ENCODE measurements around the gene MAX. TPM values are rescaled to one million over a fixed set of nuclear protein-coding genes. Genes with fewer than 3 reads are reported as not detected.
"Not testable (repeated sequence)": the region's sequence is repeated elsewhere in the genome, so short reads cannot be mapped to it uniquely, and the experiment has no call there.

The MAX gene
- total RNA-seq, 6 experiments from 2014 or later, result 79.0 to 95.6 (median 81.9) TPM

GRCh38 chr14:65032319-65032718 is 70.0 kb downstream of the MAX start:
- Mint-ChIP-seq H3K27ac (no peak overlapping the region), H3K9me3 (no peaks in the 10 kb centered on the region), H3K4me3 (no peak overlapping the region), H3K36me3 (ENCODE audit: low read depth) (no peaks in the 10 kb centered on the region), H3K27me3 (ENCODE audit: insufficient read depth) (no peaks in the 10 kb centered on the region; the same call in 1 of the 2 replicates), H3K4me1 (ENCODE audit: low read depth) (no peaks in the 10 kb centered on the region)
- TF ChIP-seq, protein P1, sequence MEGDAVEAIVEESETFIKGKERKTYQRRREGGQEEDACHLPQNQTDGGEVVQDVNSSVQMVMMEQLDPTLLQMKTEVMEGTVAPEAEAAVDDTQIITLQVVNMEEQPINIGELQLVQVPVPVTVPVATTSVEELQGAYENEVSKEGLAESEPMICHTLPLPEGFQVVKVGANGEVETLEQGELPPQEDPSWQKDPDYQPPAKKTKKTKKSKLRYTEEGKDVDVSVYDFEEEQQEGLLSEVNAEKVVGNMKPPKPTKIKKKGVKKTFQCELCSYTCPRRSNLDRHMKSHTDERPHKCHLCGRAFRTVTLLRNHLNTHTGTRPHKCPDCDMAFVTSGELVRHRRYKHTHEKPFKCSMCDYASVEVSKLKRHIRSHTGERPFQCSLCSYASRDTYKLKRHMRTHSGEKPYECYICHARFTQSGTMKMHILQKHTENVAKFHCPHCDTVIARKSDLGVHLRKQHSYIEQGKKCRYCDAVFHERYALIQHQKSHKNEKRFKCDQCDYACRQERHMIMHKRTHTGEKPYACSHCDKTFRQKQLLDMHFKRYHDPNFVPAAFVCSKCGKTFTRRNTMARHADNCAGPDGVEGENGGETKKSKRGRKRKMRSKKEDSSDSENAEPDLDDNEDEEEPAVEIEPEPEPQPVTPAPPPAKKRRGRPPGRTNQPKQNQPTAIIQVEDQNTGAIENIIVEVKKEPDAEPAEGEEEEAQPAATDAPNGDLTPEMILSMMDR (IDR thresholded peaks at IDR 0.05), result no peak
- DNase-seq, result no peak

GRCh38 chr14:65031321-65031720 is 71.0 kb downstream of the MAX start:
- H3K27ac Mint-ChIP-seq; H3K36me3 Mint-ChIP-seq (ENCODE audit: low read depth); DNase-seq; H3K4me1 Mint-ChIP-seq (ENCODE audit: low read depth); H3K9me3 Mint-ChIP-seq; H3K4me3 Mint-ChIP-seq; H3K27me3 Mint-ChIP-seq (ENCODE audit: insufficient read depth): not testable (repeated sequence)

GRCh38 chr14:65028937-65029336 is 73.4 kb downstream of the MAX start:
- TF ChIP-seq, protein P1 (IDR thresholded peaks at IDR 0.05), result no peak
- no peaks in the 10 kb centered on the region for H3K9me3 Mint-ChIP-seq
- H3K4me3 Mint-ChIP-seq, result no peak overlapping the region
- DNase-seq, result no peak
- no peak overlapping the region for H3K27ac Mint-ChIP-seq
- no peaks in the 10 kb centered on the region for H3K36me3 Mint-ChIP-seq (ENCODE audit: low read depth)
- no peaks in the 10 kb centered on the region for H3K27me3 Mint-ChIP-seq (ENCODE audit: insufficient read depth)
- no peaks in the 10 kb centered on the region for H3K4me1 Mint-ChIP-seq (ENCODE audit: low read depth)

- TF ChIP-seq, protein P1 (IDR thresholded peaks at IDR 0.05), result no peak
- Mint-ChIP-seq H3K9me3 (no peaks in the 10 kb centered on the region), H3K4me3 (no peak overlapping the region), H3K4me1 (ENCODE audit: low read depth) (no peaks in the 10 kb centered on the region), H3K27me3 (ENCODE audit: insufficient read depth) (no peaks in the 10 kb centered on the region), H3K27ac (no peak overlapping the region), H3K36me3 (ENCODE audit: low read depth) (no peaks in the 10 kb centered on the region)
- no peak for DNase-seq
Measured at GRCh38 chr14:65027127-65027799, 75.1 kb downstream of the MAX start.

DNA sequence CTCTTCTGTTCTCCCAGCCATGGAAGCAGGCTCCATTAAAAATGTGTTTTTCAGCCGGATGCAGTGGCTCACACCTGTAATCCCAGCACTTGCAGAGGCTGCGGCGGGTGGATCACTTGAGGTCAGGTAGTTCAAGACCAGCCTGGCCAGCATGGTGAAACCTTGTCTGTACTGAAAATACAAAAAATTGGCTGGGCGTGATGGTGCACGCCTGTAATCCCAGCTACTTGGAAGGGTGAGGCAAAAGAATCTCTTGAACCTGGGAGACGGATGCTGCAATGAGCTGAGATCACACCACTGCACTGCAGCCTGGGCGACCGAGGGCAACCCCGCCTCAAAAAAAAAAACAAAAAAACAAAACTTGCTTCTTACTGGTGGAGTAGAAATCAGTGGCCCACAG is 75.8 kb downstream of the MAX start:
- H3K27ac Mint-ChIP-seq, result no peak overlapping the region
- no peak for DNase-seq

GRCh38 chr14:65025818-65026217 is 76.5 kb downstream of the MAX start:
- H3K4me3 Mint-ChIP-seq, result no peak overlapping the region
- no peak for DNase-seq
- no peaks in the 10 kb centered on the region for H3K27me3 Mint-ChIP-seq (ENCODE audit: insufficient read depth)
- TF ChIP-seq, protein P1 (IDR thresholded peaks at IDR 0.05), result no peak
- no peak overlapping the region for H3K27ac Mint-ChIP-seq
- no peaks in the 10 kb centered on the region for H3K36me3 Mint-ChIP-seq (ENCODE audit: low read depth)
- no peaks in the 10 kb centered on the region for H3K9me3 Mint-ChIP-seq
- no peaks in the 10 kb centered on the region for H3K4me1 Mint-ChIP-seq (ENCODE audit: low read depth)

More for the DNA sequence above, 75.8 kb downstream of the MAX start:
- TF ChIP-seq, protein P1 (IDR thresholded peaks at IDR 0.05), result no peak
- no peaks in the 10 kb centered on the region for H3K27me3 Mint-ChIP-seq (ENCODE audit: insufficient read depth)
- no peaks in the 10 kb centered on the region for H3K4me1 Mint-ChIP-seq (ENCODE audit: low read depth)
- no peaks in the 10 kb centered on the region for H3K9me3 Mint-ChIP-seq
- H3K4me3 Mint-ChIP-seq, result no peak overlapping the region
- H3K36me3 Mint-ChIP-seq (ENCODE audit: low read depth), result no peaks in the 10 kb centered on the region

Small RNAs within 50 kb of the gene (microRNA-seq; reads per million reads assigned to microRNA genes)
- gene MIR4706, result 2.3 reads per million

Other genes starting within 250 kb of the MAX start
- 1 to 10 TPM in 1 of 6 experiments, under 1 TPM in 5; 0.58 to 1.1 (median 0.72) TPM for gene SPTB, start 222.6 kb downstream of the MAX start, total RNA-seq (2021; fragmentation: NEBNext Ultra II Directional; extraction: Animal tissue kit (Norgen Biotek cat#: 25700))
- gene CHURC1, start 188.1 kb downstream of the MAX start, total RNA-seq (2021; fragmentation: NEBNext Ultra II Directional; extraction: Animal tissue kit (Norgen Biotek cat#: 25700)), result 10 to 100 TPM; 51.9 to 63.3 (median 59.2) TPM
- not detected for gene GPX2, start 159.8 kb downstream of the MAX start, total RNA-seq (2021; fragmentation: NEBNext Ultra II Directional; extraction: Animal tissue kit (Norgen Biotek cat#: 25700))
- gene RAB15, start 130.2 kb downstream of the MAX start, total RNA-seq (2021; fragmentation: NEBNext Ultra II Directional; extraction: Animal tissue kit (Norgen Biotek cat#: 25700)), result 1 to 10 TPM; 3.5 to 5.7 (median 5.0) TPM
- gene FNTB, start 115.6 kb downstream of the MAX start, total RNA-seq (2021; fragmentation: NEBNext Ultra II Directional; extraction: Animal tissue kit (Norgen Biotek cat#: 25700)), result 10 to 100 TPM; 14.1 to 22.7 (median 18.0) TPM

Data from HFFc6 (cell line).